ENCODE results near the gene PBRM1. TPM values are rescaled to one million over a fixed set of nuclear protein-coding genes. Genes with fewer than 3 reads are reported as not detected.

The PBRM1 gene
- total and polyA plus RNA-seq, 2 donors (not counting 3 experiments of a cell fraction or from before 2014, with no cell fraction given): 26.7 to 87.1 TPM

DNA sequence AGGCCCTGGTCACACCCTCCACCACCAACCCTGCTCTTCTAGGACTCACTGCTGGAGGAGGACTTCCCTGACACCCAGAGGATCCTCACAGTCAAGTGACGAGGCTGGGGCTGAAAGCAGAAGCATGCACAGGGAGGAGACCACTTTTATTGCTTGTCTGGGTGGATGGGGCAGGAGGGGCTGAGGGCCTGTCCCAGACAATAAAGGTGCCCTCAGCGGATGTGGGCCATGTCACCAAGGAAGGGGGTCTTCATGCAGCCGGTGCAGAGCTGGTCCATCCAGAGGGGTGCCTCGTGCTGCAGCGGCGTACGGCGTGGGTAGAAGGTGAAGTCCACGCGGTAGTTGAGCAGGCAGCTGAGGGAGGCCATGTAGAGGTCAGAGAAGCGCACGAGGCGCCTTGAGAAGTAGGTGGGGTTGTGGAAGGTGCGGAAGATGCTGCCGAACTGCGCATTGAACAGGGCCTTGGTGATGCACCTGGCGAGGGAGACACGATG is 161.4 kb downstream of the PBRM1 start:
- Histone ChIP-seq H4K20me1 (replicated peaks; ENCODE audit: control insufficient read depth, extremely low read depth, insufficient read depth, low read length) (no peaks in the 10 kb centered on the region), H3K4me2 (ENCODE audit: insufficient read depth, low read length) (no peak overlapping the region), H3K4me3 (replicated peaks in 1 of 3; ENCODE audit: insufficient read depth in 1 of 3, low read depth in 1 of 3, low read length in 3 of 3) (no peak overlapping the region), H3K27me3 (ENCODE audit: control insufficient read depth in 2 of 2, insufficient read depth in 2 of 2, low read length in 2 of 2) (no peaks in the 10 kb centered on the region), H3K79me2 (ENCODE audit: control insufficient read depth, insufficient read depth, low read length) (peaks cover 4% of the 10 kb centered on the region), H3K9me1 (replicated peaks; ENCODE audit: control insufficient read depth, extremely low read depth, insufficient read depth, low read length) (no peaks in the 10 kb centered on the region), H3K9ac (replicated peaks; ENCODE audit: extremely low read depth, insufficient read depth, low read length) (no peak overlapping the region), H3K4me1 (ENCODE audit: control insufficient read depth, extremely low read depth, insufficient read depth, low read length) (peaks cover 7% of the 10 kb centered on the region), H2AFZ (ENCODE audit: low read depth, low read length) (no peak overlapping the region), H3K27ac (ENCODE audit: insufficient read depth, low read depth, low read length) (peak overlapping the region; percentile 4), H3K36me3 (ENCODE audit: control insufficient read depth in 2 of 2, extremely low read depth in 1 of 2, insufficient read depth in 2 of 2, low read length in 2 of 2) (peaks cover 27 to 78% of the 10 kb centered on the region in 2 experiments), H3K9me3 (replicated peaks; ENCODE audit: control insufficient read depth, insufficient read depth, low read length) (no peaks in the 10 kb centered on the region)
- peak; percentile 12 for TF ChIP-seq POLR2A (IDR thresholded peaks at IDR 0.05; ENCODE audit: low read depth, low read length)
- no peak for TF ChIP-seq POLR2AphosphoS5 (IDR thresholded peaks at IDR 0.05; ENCODE audit: insufficient read depth, low read depth, low read length)
- TF ChIP-seq GATA2 (IDR thresholded peaks at IDR 0.05; ENCODE audit: insufficient read depth, insufficient read length, low read depth, low read length): no peak
- BruUV-seq (replicated peaks): TSS peak; percentile 53
- no peak for DNase-seq (ENCODE audit: low read depth, low spot score)
- dilution Hi-C loops (cut with MboI; ENCODE audit: extremely low pct_ligation_motif_present, low sequenced_read_pairs) (no loop called here), intact Hi-C loops (cut with micrococcal nuclease) (no loop called here)
- ChIA-PET POLR2A (interaction anchor here (0.6 kb wide), 2 partner anchors 13 to 605 kb away, joined by 3 read pairs; no protein-coding TSS in a partner anchor), CTCF (no interaction called here)
- FAIRE-seq: no peak

DNA sequence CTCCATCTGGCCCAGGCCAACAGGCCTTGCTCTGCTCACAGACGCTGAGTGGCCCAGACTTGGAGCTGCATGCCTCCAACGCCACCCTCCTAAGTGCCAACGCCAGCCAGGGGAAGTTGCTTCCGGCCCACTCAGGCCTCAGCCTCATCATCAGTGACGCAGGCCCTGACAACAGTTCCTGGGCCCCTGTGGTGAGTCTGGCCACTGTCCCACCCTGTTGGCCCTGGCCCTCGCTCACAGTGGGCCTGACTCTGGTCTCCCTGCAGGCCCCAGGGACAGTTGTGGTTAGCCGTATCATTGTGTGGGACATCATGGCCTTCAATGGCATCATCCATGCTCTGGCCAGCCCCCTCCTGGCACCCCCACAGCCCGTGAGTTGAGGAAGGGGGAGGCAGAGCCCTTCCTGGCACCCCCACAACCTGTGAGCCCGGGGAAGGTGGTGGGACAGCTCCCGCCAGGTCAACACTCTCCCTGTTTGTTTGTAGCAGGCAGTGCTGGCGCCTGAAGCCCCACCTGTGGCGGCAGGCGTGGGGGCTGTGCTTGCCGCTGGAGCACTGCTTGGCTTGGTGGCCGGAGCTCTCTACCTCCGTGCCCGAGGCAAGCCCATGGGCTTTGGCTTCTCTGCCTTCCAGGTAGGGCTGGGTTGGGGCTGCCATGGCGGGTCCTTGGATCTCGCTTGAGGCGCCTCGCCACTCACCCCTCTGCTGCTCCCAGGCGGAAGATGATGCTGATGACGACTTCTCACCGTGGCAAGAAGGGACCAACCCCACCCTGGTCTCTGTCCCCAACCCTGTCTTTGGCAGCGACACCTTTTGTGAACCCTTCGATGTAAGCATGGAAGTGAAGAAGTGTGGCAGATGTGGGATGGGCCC is 162.1 kb downstream of the PBRM1 start:
- FAIRE-seq (no peak), DNase-seq (ENCODE audit: low read depth, low spot score) (no peak)
- Histone ChIP-seq H3K9me1 (replicated peaks; ENCODE audit: control insufficient read depth, extremely low read depth, insufficient read depth, low read length) (no peaks in the 10 kb centered on the region), H3K4me2 (ENCODE audit: insufficient read depth, low read length) (no peak overlapping the region), H3K79me2 (ENCODE audit: control insufficient read depth, insufficient read depth, low read length) (no peaks in the 10 kb centered on the region), H4K20me1 (replicated peaks; ENCODE audit: control insufficient read depth, extremely low read depth, insufficient read depth, low read length) (no peaks in the 10 kb centered on the region), H2AFZ (ENCODE audit: low read depth, low read length) (no peak overlapping the region), H3K36me3 (ENCODE audit: control insufficient read depth in 2 of 2, extremely low read depth in 1 of 2, insufficient read depth in 2 of 2, low read length in 2 of 2) (peaks cover 27 to 80% of the 10 kb centered on the region in 2 experiments), H3K27me3 (ENCODE audit: control insufficient read depth in 2 of 2, insufficient read depth in 2 of 2, low read length in 2 of 2) (no peaks in the 10 kb centered on the region), H3K9ac (replicated peaks; ENCODE audit: extremely low read depth, insufficient read depth, low read length) (no peak overlapping the region), H3K4me3 (replicated peaks in 1 of 3; ENCODE audit: insufficient read depth in 1 of 3, low read depth in 1 of 3, low read length in 3 of 3) (no peak overlapping the region), H3K9me3 (replicated peaks; ENCODE audit: control insufficient read depth, insufficient read depth, low read length) (no peaks in the 10 kb centered on the region), H3K4me1 (ENCODE audit: control insufficient read depth, extremely low read depth, insufficient read depth, low read length) (peaks cover 7% of the 10 kb centered on the region), H3K27ac (ENCODE audit: insufficient read depth, low read depth, low read length) (no peak overlapping the region)
- ChIA-PET CTCF (no interaction called here), POLR2A (no interaction called here)
- dilution Hi-C loops (cut with MboI; ENCODE audit: extremely low pct_ligation_motif_present, low sequenced_read_pairs) (no loop called here), intact Hi-C loops (cut with micrococcal nuclease) (no loop called here)
- BruUV-seq (replicated peaks): TSS peak; percentile 46
- TF ChIP-seq POLR2AphosphoS5 (IDR thresholded peaks at IDR 0.05; ENCODE audit: insufficient read depth, low read depth, low read length) (peak; percentile 3), FOS (IDR thresholded peaks at IDR 0.05; ENCODE audit: borderline replicate concordance, insufficient read depth, low read length) (no peak)
